Measurements from ENCODE around the gene ENTPD2. TPM values are rescaled to one million over a fixed set of nuclear protein-coding genes. Genes with fewer than 3 reads are reported as not detected.

ENTPD2 gene
- total RNA-seq, 2 donors from 2014 or later = not detected

GRCh38 chr9:137074657-137075274 lies 20.9 kb upstream of the ENTPD2 start:
- DNase-seq (ENCODE audit: low spot score) (no peak), ATAC-seq (no peak)
- Mint-ChIP-seq H3K27me3 (no peaks in the 10 kb centered on the region), H3K4me3 (no peak overlapping the region), H3K9me3 (no peaks in the 10 kb centered on the region), H3K4me1 (ENCODE audit: low read depth in 2 of 2) (peaks cover 13 to 14% of the 10 kb centered on the region in 2 donors), H3K36me3 (no peaks in the 10 kb centered on the region), H3K27ac (no peak overlapping the region)

- ATAC-seq (no peak), DNase-seq (ENCODE audit: low spot score) (no peak)
- no peaks in the 10 kb centered on the region for H3K36me3 Mint-ChIP-seq
- H3K9me3 Mint-ChIP-seq = no peaks in the 10 kb centered on the region
- H3K4me3 Mint-ChIP-seq = no peak overlapping the region
- H3K4me1 Mint-ChIP-seq (ENCODE audit: low read depth in 2 of 2) = peaks cover 13% of the 10 kb centered on the region in 2 donors
- H3K27me3 Mint-ChIP-seq = no peaks in the 10 kb centered on the region
- H3K27ac Mint-ChIP-seq = peak overlapping the region; percentile 39 to 58
Measured at GRCh38 chr9:137073992-137074399, 20.1 kb upstream of the ENTPD2 start.

- Mint-ChIP-seq H3K27me3 (no peaks in the 10 kb centered on the region), H3K4me1 (ENCODE audit: low read depth in 2 of 2) (peaks cover 18 to 19% of the 10 kb centered on the region in 2 donors), H3K4me3 (peak overlapping the region; percentile 88), H3K27ac (peak overlapping the region; percentile 89 to 90), H3K9me3 (no peaks in the 10 kb centered on the region), H3K36me3 (no peaks in the 10 kb centered on the region)
- DNase-seq (ENCODE audit: low spot score) (no peak), ATAC-seq (no peak)
Measured at GRCh38 chr9:137071282-137071681, 17.4 kb upstream of the ENTPD2 start.

GRCh38 chr9:137070906-137071275 lies 17.0 kb upstream of the ENTPD2 start:
- H3K36me3 Mint-ChIP-seq = no peaks in the 10 kb centered on the region
- ATAC-seq (no peak), DNase-seq (ENCODE audit: low spot score) (no peak)
- no peaks in the 10 kb centered on the region for H3K9me3 Mint-ChIP-seq
- peak overlapping the region; percentile 88 for H3K4me3 Mint-ChIP-seq
- H3K27me3 Mint-ChIP-seq = no peaks in the 10 kb centered on the region
- H3K27ac Mint-ChIP-seq = peak overlapping the region; percentile 89 to 90
- peaks cover 18 to 19% of the 10 kb centered on the region in 2 donors for H3K4me1 Mint-ChIP-seq (ENCODE audit: low read depth in 2 of 2)

- Mint-ChIP-seq H3K4me3 (peak within 1 kb of the TSS; percentile 88), H3K36me3 (no peaks in the 10 kb centered on the region), H3K4me1 (ENCODE audit: low read depth in 2 of 2) (peaks cover 18 to 19% of the 10 kb centered on the region in 2 donors), H3K27ac (peak within 1 kb of the TSS; percentile 89 to 90), H3K27me3 (no peaks in the 10 kb centered on the region), H3K9me3 (no peaks in the 10 kb centered on the region)
- peak; percentile 93 to 96 for ATAC-seq
- DNase-seq (ENCODE audit: low spot score) = peak; percentile 92
Measured at GRCh38 chr9:137070201-137070905, 16.5 kb upstream of the ENTPD2 start, which contains the start of gene SAPCD2. TSS of gene SAPCD2 (minus strand) at chr9:137070557. CDS start at chr9:137070460, 97 bp downstream.

GRCh38 chr9:137069508-137070091 lies 15.7 kb upstream of the ENTPD2 start:
- DNase-seq (ENCODE audit: low spot score) (no peak), ATAC-seq (peak in 1 of 2 donors; percentile 5)
- Mint-ChIP-seq H3K9me3 (no peaks in the 10 kb centered on the region), H3K27ac (no peak overlapping the region), H3K27me3 (no peaks in the 10 kb centered on the region), H3K4me3 (peak overlapping the region; percentile 48), H3K4me1 (ENCODE audit: low read depth in 2 of 2) (peaks cover 18 to 19% of the 10 kb centered on the region in 2 donors), H3K36me3 (no peaks in the 10 kb centered on the region)

GRCh38 chr9:137068539-137069507 lies 15.0 kb upstream of the ENTPD2 start:
- peak overlapping the region; percentile 68 for H3K4me3 Mint-ChIP-seq
- no peaks in the 10 kb centered on the region for H3K27me3 Mint-ChIP-seq
- DNase-seq (ENCODE audit: low spot score) = no peak
- no peaks in the 10 kb centered on the region for H3K36me3 Mint-ChIP-seq
- no peaks in the 10 kb centered on the region for H3K9me3 Mint-ChIP-seq
- H3K27ac Mint-ChIP-seq = no peak overlapping the region
- ATAC-seq = no peak
- peaks cover 21 to 23% of the 10 kb centered on the region in 2 donors for H3K4me1 Mint-ChIP-seq (ENCODE audit: low read depth in 2 of 2)

GRCh38 chr9:137067860-137068538 lies 14.1 kb upstream of the ENTPD2 start:
- H3K27me3 Mint-ChIP-seq = no peaks in the 10 kb centered on the region
- DNase-seq (ENCODE audit: low spot score) = peak; percentile 83
- ATAC-seq = peak; percentile 55 to 57

GRCh38 chr9:137066096-137066861 lies 12.4 kb upstream of the ENTPD2 start:
- ATAC-seq = no peak

More at GRCh38 chr9:137067860-137068538, 14.1 kb upstream of the ENTPD2 start:
- Mint-ChIP-seq H3K4me3 (peak overlapping the region; percentile 68), H3K36me3 (no peaks in the 10 kb centered on the region), H3K9me3 (no peaks in the 10 kb centered on the region), H3K27ac (peak overlapping the region; percentile 64 to 68), H3K4me1 (ENCODE audit: low read depth in 2 of 2) (peaks cover 18 to 19% of the 10 kb centered on the region in 2 donors)

GRCh38 chr9:137065336-137065967 lies 11.6 kb upstream of the ENTPD2 start:
- ATAC-seq (no peak), DNase-seq (ENCODE audit: low spot score) (no peak)
- Mint-ChIP-seq H3K4me1 (ENCODE audit: low read depth in 2 of 2) (peaks cover 10% of the 10 kb centered on the region in 2 donors), H3K27ac (no peak overlapping the region), H3K9me3 (no peaks in the 10 kb centered on the region), H3K4me3 (no peak overlapping the region), H3K27me3 (no peaks in the 10 kb centered on the region), H3K36me3 (no peaks in the 10 kb centered on the region)

More at GRCh38 chr9:137066096-137066861, 12.4 kb upstream of the ENTPD2 start:
- Mint-ChIP-seq H3K4me1 (ENCODE audit: low read depth in 2 of 2) (peaks cover 15 to 17% of the 10 kb centered on the region in 2 donors), H3K9me3 (no peaks in the 10 kb centered on the region), H3K4me3 (no peak overlapping the region), H3K27ac (no peak overlapping the region), H3K27me3 (no peaks in the 10 kb centered on the region), H3K36me3 (no peaks in the 10 kb centered on the region)
- no peak for DNase-seq (ENCODE audit: low spot score)

- ATAC-seq (no peak), DNase-seq (ENCODE audit: low spot score) (no peak)
- Mint-ChIP-seq H3K4me3 (no peak overlapping the region), H3K27me3 (no peaks in the 10 kb centered on the region), H3K4me1 (ENCODE audit: low read depth in 2 of 2) (peaks cover 10% of the 10 kb centered on the region in 2 donors), H3K36me3 (no peaks in the 10 kb centered on the region), H3K9me3 (no peaks in the 10 kb centered on the region), H3K27ac (no peak overlapping the region)
Measured at GRCh38 chr9:137064880-137065164, 11.0 kb upstream of the ENTPD2 start.

Data from natural killer cell treated with Interleukin-12 subunit alpha and Interleukin-12 subunit beta and Interleukin-15 and Interleukin-18, amount 100 ng/mL, for 72 hours (primary cell).